Stimulated activated CD8-positive, alpha-beta memory T cell treated with anti-CD3 and anti-CD28 coated beads, Interleukin-12 subunit alpha, Interleukin-12 subunit beta, amount 100 ng/mL, for 24 hours (primary cell): ENCODE data around the gene FCRL3.
"Not testable (repeated sequence)": the region's sequence is repeated elsewhere in the genome, so short reads cannot be mapped to it uniquely, and the experiment has no call there.

Experiments used
- DNase-seq: peaks from one replicate; pipeline ENCODE4 v3.0.0-alpha.2; 2020; ENCODE audit errors: extremely low read depth

The FCRL3 gene, protein sequence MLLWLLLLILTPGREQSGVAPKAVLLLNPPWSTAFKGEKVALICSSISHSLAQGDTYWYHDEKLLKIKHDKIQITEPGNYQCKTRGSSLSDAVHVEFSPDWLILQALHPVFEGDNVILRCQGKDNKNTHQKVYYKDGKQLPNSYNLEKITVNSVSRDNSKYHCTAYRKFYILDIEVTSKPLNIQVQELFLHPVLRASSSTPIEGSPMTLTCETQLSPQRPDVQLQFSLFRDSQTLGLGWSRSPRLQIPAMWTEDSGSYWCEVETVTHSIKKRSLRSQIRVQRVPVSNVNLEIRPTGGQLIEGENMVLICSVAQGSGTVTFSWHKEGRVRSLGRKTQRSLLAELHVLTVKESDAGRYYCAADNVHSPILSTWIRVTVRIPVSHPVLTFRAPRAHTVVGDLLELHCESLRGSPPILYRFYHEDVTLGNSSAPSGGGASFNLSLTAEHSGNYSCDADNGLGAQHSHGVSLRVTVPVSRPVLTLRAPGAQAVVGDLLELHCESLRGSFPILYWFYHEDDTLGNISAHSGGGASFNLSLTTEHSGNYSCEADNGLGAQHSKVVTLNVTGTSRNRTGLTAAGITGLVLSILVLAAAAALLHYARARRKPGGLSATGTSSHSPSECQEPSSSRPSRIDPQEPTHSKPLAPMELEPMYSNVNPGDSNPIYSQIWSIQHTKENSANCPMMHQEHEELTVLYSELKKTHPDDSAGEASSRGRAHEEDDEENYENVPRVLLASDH

DNA sequence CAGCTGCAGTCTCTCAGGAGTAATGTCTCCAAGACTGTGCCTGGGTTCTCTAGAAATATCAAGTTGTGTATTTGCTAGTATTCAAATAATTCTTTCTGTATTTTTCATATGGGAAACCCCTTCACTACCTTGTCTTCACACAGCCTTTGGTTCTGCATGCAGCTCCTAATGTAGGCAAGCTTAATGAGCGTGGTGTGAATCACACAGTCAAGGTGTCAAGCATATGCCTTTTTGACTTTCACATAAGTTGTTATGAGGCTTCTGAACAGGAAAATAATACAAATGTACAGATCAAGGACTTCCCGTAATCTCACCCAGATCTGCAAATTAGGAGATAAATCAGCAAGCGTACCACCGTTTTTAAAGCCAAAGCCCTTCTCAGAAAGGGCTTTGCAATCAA is at the start of gene FCRL3:
Gene FCRL3 (minus strand): TSS at position 38 of the 400 bp plus-strand sequence. CDS start 280 bp downstream, outside the sequence.
- no peak for DNase-seq

DNA sequence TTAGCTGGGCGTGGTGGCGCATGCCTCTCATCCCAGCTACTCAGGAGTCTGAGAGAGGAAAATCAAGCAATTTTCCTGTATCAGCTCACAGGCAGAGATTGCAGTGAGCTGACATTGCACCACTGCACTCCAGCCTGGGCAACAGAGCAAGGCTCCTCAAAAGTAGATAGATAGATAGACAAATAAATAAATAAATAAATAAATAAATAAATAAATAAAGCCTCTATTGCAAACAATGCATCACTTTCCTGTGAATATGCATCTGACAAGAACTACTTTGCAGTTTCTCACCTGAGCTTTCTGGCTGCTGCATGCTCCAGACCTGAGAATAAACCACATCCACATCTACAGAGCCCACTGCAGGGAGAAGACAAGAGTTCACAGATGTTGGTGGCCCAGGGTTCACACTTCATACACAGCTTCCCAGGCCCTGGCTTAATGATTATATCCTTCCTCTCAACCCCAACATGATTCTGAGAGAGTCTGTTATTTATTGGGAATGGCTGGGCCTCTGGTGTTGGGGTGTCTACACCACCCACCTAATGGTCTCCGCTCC is 47.8 kb upstream of the FCRL3 start:
- DNase-seq: no peak

DNA sequence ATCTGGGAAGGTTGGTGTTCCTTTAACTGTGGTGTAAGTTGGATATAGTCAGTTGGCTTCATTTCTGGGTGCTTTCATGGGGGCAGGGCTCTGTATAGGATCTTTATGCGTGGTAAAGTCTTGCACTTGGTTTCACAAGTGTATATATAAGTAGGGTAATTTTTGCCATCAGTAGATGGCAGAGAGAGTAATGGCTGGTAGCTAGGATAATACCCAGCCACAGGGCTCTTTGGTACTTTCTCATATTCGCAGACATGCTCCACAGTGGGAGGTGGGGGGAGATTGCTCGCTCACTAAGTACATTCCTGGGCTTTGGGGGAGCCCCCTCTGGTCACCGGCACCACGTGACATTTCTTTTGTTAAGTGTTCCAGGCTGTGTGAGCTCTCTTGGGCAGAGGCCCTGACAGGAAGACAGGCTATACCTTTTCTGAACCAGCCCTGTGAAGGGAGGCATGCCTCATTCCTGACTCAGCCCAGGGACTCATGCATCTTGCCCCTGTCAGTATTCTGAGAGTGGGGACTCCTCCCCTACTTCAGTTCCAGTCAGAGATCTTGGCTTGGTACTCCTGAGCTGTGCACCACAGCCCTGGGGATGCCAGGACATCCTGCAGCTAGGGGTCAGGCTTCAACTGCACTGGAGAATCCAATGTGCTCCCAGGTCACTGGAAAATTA is 38.8 kb upstream of the FCRL3 start:
- DNase-seq: no peak

DNA sequence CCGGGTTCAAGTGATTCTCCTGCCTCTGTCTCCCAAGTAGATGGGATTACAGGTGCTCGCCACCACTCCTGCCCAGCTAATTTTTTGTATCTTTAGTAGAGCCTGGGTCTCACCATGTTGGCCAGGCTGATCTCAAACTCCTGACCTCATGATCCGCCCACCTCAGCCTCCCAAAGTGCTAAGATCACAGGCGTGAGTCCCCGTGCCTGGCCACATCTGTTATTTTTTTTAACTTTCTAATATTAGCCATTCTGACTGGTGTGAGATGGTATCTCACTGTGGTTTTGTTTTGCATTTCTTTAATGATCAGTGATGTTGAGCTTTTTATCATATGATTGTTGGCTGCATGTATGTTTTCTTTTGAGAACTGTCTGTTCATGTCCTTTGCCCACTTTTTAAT is 35.4 kb upstream of the FCRL3 start:
- not testable (repeated sequence) for DNase-seq

DNA sequence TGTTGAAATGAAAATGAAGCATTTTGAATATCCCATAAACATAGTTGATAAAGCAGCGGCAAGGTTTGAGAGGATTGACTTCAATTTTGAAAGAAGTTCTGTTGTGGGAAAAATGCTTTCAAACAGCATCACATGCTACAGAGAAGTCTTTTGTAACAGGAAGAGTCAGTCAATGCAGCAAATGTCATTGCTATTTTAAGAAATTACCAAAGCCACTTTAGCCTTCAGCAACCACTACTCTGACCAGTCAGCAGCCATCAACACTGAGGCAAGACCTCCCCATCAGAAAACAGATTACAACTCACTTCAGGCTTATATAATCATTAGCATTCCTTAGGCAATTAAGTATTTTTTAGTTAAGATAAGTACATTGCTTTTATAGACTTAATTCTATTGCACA is 33.8 kb upstream of the FCRL3 start:
- DNase-seq: no peak

DNA sequence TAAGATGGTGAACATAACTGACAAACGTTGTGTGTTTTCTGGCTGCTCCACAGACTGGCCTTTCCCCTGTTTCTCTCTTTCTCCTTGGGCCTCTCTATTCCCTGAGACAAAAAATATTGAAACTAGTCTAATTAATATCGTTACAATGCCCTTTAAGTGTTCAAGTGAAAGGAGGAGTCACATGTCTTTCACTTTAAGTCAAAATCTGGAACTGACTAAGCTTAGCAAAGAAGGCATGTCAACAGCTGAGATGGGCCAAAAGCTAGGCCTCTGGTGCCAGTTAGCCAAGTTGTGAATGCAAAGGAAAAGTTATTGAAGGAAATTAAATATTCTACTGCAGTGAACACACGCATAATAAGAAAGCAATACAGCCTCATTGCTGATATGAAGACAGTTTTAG is 32.2 kb upstream of the FCRL3 start:
- DNase-seq: no peak

DNA sequence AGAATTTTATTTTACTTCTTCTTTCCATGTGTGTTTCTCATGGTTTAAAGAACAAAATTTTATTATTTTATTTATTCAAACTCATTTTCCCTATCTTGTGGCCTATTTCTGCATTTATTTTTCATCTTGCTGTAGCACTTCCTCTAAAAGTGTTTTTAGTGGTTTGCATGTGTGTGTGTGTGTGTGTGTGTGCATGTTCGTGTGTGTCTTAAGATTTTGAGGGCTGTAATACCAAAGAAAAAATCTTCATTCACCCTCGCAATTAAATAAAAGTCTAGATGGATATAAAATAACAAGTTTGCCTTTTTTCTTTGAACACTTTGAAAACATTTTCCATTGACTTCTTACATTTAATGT is 24.6 kb upstream of the FCRL3 start:
- DNase-seq: no peak

DNA sequence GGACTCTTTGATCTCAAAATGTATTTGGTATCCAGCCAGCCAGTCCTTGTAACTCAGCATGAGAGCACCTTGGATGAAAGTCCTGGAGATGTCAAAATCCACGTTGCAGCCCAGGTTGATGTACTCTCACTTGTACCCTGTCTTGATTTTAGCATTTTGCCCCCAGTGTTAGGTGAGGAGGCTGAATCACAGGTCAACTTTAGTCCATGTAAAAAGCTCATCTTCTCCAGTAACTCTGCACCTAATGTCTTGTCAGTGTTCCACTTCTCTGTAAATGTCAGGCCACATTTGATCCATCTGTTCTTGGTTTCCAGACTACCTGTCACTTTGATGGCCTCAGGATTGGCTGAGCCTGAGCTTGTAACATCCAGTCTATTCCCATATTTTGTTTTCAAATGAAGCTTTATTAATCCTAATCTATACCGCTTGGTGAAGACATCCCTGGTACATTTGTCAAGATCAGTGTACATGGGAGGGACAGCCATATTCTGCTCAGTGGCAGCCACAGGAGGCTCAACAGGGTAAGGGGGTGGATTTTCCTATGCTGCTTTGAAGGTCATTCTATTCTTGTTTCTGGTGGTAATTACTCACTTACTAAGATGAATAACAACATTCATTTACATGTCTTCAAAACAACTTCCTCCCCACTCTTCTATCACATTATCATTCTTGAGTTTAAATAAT is 24.1 kb upstream of the FCRL3 start:
- no peak for DNase-seq

DNA sequence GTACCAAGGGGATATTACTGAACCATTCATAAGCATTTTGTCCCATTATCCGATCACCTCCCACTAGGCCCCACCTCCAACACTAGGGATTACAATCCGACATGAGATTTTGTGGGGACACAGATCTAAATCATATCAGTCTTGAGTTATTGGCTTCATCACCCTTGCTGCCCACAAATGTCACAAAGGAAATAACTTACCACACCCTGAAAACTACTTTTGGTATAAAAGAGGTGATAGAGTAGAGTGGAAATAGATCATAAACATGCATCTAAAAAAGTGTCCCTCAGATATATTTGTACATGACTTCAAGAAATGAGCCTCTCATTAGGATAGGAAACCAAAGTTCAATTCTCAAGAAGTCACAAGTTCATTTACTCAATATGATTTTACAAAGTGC is 22.6 kb upstream of the FCRL3 start:
- no peak for DNase-seq

DNA sequence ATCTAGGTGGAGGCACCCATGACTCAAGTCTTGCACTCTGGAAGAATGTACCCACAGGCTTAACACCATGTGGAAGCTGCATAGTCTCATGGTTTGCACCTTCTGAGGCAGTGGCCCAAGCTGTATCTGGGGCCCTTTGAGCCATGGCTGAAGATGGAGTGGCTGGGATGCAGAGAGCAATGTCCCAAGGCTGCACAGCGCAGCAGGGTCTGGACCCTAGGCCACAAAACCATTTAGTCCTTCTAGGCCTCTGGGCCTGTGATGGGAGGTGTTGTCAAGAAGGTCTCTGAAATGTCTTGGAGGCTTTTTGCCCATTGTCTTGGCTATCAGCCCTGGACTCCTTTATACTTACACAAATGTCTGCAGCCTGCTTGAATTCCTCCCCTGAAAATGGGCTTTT is 21.4 kb upstream of the FCRL3 start:
- DNase-seq: no peak

DNA sequence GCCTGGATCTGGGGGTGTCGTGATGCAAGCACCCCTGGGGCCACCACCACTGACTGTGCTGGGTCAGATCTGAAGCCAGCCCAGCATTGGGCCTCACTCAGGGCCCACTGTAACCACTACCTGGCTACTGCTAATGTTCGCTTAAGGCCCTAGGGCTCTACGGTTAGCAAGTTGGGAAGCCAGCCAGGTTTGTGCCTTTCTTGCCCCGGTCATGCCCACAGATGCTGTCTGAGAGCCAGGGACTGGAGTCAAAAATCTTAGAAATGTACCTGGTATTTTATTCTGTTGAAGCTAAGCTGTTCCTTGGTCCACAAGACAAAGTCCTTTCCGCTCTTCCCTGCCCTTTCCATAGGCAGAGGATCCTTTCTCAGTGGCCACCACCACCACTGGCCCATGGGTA is 15.2 kb upstream of the FCRL3 start:
- no peak for DNase-seq

DNA sequence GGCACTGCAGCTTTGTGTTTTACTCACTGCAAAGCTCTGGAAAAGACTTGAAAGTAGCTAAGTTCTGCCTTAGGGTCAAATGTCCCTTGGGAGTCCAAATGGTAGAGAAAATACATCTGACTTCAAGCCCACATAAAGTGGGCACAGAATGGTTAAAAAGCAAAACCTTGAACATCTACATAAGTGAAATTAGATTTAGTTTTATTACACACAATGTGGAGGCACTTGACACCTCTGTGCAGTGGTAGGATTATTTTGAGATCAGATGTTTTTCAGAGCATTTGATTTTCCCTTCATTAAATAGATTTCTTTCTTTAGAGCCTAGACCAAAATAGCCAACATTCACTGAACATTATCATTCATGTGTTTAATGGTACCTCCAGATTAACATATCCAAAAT is 11.2 kb upstream of the FCRL3 start:
- no peak for DNase-seq

DNA sequence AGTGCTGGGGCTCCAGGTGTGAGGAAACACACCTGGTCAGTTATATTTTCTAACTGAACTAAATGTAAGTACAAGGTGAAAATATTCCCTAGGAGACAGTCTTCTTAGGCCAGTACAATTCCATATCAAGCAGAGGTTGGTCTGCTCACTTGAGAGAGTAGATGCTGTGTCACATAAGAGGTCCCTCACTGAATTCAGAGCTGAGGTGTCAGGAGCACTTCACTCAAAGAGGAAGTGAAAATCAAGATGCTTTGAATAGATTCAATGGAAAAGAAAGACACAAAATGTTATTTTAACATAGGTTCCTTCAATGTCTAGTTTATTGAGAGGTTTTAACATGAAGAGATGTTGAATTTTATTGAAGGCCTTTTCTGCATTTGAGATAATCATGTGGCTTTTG is 4.3 kb upstream of the FCRL3 start:
- no peak for DNase-seq

DNA sequence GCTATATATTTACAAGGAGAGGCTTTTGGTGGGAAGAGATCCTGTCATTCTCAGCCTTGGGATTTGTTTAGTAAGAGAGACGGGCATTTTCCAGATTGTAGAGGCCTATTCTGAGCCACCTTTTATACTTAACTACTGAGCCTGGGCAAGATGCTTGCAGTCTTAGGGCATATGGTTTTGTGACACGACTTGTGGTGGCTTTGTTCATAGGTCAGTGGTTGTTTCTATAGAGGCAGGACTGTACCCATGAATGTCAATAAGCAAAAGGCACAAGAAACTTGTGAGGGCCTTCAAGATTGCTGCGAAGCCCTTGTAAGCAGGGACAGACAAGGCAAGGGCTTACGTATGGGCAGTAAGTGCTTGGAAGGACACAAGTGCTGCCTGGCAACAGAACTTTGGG is 3.4 kb upstream of the FCRL3 start:
- DNase-seq: no peak

DNA sequence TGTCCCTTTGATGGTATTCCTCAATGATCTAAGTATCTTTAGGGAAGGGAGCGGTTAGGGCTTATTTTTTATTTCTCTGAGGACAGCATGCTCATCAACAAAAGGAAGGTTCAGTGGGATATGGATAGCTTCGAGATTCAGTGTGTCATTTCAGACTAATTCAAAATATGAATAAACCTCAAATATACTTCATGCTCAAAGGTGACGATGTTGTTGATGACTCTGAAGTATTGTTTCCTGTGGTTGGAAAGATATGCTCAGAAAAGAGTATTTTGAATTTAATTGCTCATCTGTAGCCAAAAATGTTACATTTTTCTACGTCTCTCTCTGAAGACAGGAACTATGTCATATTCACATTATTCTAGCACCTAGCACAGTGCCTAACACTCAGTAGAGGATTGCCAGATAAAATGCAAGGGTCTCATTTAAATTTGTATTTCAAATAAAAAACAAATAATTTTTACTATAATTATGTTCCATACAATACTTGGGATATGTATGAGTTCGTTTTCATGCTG is 1.8 kb upstream of the FCRL3 start:
- no peak for DNase-seq

DNA sequence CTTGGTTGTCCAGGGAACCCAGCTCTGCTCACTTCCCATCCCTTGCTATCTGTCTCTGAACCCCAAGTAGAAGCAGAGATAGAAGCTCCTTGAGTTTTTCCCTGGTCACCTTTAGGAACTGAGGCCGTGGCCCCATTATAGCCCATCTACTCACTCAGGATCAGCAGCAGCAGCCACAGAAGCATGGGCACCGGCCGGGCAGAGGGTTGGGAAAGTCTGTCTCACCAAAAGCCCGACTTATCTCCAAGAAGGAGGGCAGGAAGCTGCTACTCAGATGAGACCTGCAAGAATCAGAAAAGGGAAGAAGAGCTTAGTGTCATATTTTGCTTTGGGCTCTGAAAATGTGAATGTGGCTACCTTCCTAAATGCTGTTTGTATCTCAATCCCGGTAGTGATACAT is 264 bp downstream of the FCRL3 start:
- no peak for DNase-seq

DNA sequence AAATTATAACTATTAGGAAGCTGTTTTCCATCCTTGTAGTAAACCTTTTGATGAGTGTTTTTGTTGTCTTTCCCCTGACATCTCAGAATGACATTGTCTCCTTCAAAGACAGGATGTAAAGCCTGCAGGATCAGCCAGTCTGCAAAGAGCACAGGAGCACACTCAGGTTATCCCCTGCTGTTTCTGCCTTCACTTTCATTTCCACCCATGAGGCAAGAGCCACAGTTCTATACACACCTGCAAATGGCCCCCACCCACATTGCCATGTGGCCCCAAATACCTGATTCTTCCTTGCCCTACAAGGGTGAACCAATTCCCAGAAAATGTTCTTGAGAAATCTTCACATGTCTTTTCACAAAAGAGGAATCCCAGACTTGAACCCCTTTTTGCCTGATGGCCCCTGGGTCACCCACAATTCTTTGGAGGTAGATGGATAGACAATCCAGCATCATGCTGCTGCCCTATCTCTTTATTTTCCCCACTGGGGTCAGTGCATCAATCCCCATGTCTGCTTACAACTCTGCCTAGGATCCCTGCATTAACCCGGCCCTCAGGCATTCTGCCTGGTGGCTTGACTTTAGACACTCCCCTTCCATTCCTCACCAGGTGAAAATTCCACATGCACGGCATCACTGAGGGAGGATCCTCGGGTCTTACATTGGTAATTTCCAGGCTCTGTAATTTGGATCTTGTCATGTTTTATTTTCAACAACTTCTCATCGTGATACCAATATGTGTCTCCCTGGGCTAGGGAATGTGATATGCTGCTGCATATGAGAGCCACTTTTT is 2.6 kb downstream of the FCRL3 start:
- no peak for DNase-seq

DNA sequence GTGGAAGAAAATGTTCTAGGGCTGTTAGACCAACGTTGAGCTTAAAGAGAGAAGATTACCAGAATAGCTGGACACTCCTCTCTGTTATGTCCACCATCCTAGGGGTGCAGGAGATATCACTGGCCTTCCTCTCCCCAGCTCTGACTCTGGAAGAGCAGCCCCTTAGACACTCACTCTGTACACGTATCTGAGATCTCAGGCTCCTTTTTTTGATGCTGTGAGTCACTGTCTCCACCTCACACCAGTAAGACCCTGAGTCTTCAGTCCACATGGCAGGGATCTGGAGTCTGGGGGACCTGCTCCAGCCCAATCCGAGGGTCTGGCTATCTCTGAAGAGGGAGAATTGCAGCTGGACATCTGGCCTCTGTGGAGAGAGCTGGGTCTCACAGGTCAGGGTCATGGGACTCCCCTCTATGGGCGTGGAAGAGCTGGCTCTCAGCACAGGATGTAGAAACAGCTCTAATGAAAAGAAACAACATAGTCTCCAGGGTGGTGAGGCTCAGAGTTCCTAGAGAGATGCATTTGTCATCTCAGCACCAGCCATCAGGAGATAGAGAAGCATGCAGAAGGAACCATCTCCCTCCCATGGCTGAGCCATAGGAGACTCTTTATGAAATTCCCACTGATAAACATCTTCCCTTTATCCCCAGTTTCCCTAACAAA is 3.5 kb downstream of the FCRL3 start:
- DNase-seq: no peak

DNA sequence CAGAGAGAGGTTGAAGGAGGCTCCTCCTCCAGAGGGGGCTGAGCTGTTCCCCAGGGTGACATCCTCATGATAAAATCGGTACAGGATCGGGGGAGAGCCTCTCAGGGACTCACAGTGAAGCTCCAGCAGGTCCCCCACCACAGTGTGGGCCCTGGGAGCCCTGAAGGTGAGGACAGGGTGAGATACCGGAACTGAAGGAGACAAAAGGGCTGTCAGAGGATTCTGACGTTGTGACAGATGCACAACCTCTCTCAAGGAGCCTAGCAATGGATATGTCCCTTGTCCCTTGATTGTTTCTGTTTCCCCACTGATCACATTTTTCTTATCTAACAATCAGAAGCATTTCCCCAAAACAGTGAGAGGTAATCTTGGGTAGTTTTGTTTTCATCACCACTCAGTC is 5.2 kb downstream of the FCRL3 start:
- DNase-seq: no peak

DNA sequence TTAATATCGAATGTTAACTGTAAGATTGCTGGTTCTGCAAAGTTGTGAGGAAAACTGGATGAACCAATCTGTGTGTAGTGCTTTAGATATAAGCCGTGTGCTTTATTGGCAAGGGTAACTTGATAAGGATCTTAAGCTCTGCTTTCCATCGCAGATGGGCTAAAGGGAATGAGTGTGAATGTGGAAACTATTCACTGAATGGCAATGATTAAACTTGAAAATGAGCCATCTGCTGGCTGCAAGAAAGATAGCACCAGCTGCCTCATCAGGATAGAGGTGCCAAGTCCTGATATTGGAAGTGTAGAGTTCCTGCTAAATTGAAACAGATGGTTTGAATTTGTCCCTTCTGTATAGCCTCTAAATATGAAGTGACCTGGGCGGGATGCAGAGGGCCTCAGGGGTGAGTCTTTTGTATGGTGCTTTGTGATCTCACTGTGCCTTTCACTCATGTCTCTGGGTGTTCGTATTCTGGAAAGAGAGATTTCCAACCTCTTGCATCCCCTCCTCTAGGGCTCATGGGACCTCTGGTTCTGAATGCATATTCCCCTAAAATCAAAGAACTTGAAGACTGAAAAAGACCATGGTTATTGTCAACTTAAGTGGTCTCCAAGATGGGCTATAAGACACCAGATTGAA is 9.2 kb downstream of the FCRL3 start:
- no peak for DNase-seq
